ENCODE measurements around the gene SAMD4B. TPM values are rescaled to one million over a fixed set of nuclear protein-coding genes. Genes with fewer than 3 reads are reported as not detected.

The SAMD4B gene
- total and polyA plus RNA-seq, 9 of the 15 experiments (the other 6 are each of a cell fraction or from before 2014, with no cell fraction given) = 3.4 to 90.5 (median 38.0) TPM

DNA sequence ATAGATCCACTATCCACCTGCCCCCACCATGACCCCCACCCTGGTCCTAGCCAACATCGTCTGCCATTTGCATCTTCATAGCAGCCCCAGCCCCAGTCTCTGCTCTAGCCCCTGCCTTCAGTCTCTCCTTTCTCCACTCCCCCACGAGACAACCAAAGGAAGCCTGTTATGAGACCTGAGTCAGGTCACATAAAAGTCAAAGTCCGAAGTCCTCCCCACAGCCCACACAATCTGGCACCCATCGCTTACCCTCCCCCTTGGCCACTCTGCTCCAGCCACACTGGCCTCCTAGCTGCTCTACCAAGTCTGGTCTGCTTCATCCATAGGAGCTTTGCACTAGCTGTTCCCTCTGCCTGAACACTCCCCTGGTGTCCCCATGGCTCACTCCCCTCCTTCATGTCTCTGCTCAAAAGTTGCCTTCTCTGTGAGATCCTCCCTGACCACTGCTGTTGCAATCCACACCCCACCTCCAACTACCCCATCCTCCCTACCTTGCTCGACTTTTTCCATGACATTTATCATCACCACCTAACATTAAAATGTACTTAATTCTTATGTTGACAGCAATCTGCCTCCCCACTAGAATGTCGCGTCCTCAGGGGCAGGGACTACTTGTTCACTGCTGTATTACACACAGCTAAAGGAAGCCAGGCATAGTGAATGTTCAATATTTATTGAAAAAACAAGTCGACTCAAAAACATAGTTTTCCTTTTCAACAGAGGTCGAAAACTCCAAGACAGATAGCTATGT lies 69.0 kb downstream of the SAMD4B start (continued):
- TF ChIP-seq, protein P1, sequence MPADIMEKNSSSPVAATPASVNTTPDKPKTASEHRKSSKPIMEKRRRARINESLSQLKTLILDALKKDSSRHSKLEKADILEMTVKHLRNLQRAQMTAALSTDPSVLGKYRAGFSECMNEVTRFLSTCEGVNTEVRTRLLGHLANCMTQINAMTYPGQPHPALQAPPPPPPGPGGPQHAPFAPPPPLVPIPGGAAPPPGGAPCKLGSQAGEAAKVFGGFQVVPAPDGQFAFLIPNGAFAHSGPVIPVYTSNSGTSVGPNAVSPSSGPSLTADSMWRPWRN (IDR thresholded peaks at IDR 0.05; ENCODE audit: low read depth) = no peak
- TF ChIP-seq SMARCA5 (IDR thresholded peaks at IDR 0.05) = no peak
- TF ChIP-seq PHB2 (IDR thresholded peaks at IDR 0.05; ENCODE audit: low read depth) = no peak
- TF ChIP-seq, protein P2, sequence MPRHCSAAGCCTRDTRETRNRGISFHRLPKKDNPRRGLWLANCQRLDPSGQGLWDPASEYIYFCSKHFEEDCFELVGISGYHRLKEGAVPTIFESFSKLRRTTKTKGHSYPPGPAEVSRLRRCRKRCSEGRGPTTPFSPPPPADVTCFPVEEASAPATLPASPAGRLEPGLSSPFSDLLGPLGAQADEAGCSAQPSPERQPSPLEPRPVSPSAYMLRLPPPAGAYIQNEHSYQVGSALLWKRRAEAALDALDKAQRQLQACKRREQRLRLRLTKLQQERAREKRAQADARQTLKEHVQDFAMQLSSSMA (CRISPR knock-in tag; IDR thresholded peaks at IDR 0.05) = no peak
- TF ChIP-seq DNMT1 (IDR thresholded peaks at IDR 0.05) = no peak
- TF ChIP-seq, protein P3, sequence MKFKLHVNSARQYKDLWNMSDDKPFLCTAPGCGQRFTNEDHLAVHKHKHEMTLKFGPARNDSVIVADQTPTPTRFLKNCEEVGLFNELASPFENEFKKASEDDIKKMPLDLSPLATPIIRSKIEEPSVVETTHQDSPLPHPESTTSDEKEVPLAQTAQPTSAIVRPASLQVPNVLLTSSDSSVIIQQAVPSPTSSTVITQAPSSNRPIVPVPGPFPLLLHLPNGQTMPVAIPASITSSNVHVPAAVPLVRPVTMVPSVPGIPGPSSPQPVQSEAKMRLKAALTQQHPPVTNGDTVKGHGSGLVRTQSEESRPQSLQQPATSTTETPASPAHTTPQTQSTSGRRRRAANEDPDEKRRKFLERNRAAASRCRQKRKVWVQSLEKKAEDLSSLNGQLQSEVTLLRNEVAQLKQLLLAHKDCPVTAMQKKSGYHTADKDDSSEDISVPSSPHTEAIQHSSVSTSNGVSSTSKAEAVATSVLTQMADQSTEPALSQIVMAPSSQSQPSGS (CRISPR knock-in tag; IDR thresholded peaks at IDR 0.05) = no peak
- no peak for TF ChIP-seq POU5F1 (IDR thresholded peaks at IDR 0.05; ENCODE audit: borderline replicate concordance, low read depth, low read length, partially characterized antibody)
- no peak for TF ChIP-seq POLR2AphosphoS2 (IDR thresholded peaks at IDR 0.05; ENCODE audit: low read length)
- TF ChIP-seq ZNF696 (CRISPR knock-in tag; conservative IDR thresholded peaks at IDR 0.05) = no peak
- TF ChIP-seq CREB1 (IDR thresholded peaks at IDR 0.05) = 0 out of 2 replicates have a peak, but pooled peaks have one; percentile 8
- no peak for TF ChIP-seq CREB1 (CRISPR knock-in tag; IDR thresholded peaks at IDR 0.05)
- TF ChIP-seq, protein P4, sequence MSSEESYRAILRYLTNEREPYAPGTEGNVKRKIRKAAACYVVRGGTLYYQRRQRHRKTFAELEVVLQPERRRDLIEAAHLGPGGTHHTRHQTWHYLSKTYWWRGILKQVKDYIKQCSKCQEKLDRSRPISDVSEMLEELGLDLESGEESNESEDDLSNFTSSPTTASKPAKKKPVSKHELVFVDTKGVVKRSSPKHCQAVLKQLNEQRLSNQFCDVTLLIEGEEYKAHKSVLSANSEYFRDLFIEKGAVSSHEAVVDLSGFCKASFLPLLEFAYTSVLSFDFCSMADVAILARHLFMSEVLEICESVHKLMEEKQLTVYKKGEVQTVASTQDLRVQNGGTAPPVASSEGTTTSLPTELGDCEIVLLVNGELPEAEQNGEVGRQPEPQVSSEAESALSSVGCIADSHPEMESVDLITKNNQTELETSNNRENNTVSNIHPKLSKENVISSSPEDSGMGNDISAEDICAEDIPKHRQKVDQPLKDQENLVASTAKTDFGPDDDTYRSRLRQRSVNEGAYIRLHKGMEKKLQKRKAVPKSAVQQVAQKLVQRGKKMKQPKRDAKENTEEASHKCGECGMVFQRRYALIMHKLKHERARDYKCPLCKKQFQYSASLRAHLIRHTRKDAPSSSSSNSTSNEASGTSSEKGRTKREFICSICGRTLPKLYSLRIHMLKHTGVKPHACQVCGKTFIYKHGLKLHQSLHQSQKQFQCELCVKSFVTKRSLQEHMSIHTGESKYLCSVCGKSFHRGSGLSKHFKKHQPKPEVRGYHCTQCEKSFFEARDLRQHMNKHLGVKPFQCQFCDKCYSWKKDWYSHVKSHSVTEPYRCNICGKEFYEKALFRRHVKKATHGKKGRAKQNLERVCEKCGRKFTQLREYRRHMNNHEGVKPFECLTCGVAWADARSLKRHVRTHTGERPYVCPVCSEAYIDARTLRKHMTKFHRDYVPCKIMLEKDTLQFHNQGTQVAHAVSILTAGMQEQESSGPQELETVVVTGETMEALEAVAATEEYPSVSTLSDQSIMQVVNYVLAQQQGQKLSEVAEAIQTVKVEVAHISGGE (CRISPR knock-in tag; IDR thresholded peaks at IDR 0.05) = no peak
- TF ChIP-seq ZBTB7A (IDR thresholded peaks at IDR 0.05; ENCODE audit: borderline replicate concordance, control insufficient read depth, low read depth, low read length) = 0 out of 2 replicates have a peak, but pooled peaks have one; percentile 28
- no peak for TF ChIP-seq NCOA1 (IDR thresholded peaks at IDR 0.05; ENCODE audit: low read depth)
- TF ChIP-seq GTF2E2 (tag; IDR thresholded peaks at IDR 0.05) = peak; percentile 80; the same call in 1 of the 2 replicates
- no peak; a peak in 1 of 4 replicates for TF ChIP-seq KDM1A (IDR thresholded peaks at IDR 0.05)
- no peak for TF ChIP-seq CBFA2T2 (conservative IDR thresholded peaks at IDR 0.05)
- no peak for TF ChIP-seq ZNF175 (CRISPR knock-in tag; IDR thresholded peaks at IDR 0.05; ENCODE audit: low read depth)
- no peak for TF ChIP-seq POLR3G (IDR thresholded peaks at IDR 0.05; ENCODE audit: extremely low read depth, insufficient read length, insufficient replicate concordance)
- TF ChIP-seq MCM5 (IDR thresholded peaks at IDR 0.05; ENCODE audit: low read depth) = no peak
- no peak for TF ChIP-seq FOXP1 (CRISPR knock-in tag; IDR thresholded peaks at IDR 0.05)
- TF ChIP-seq HDAC2 (IDR thresholded peaks at IDR 0.05) = no peak
- TF ChIP-seq SP2 (IDR thresholded peaks at IDR 0.05; ENCODE audit: extremely low read depth, low read depth, low read length, poor library complexity, severe bottlenecking) = no peak
- TF ChIP-seq XRCC3 (IDR thresholded peaks at IDR 0.05) = no peak

All from K562 (cell line).